SK-N-DZ (cell line): ENCODE measurements around the gene RBM3.

ENCODE experiments used
- DNase-seq: peaks from one replicate; pipeline ENCODE4 v3.0.0-alpha.2; 2015; ENCODE audit warnings: low spot score
- small RNA-seq, 2 experiments: library from RNA; depleted of rRNA; stranded (forward); fragments of <200 nt; gene quantifications; one replicate each; pipeline ENCODE3, GENCODE V24; 2014

Gene RBM3

DNA sequence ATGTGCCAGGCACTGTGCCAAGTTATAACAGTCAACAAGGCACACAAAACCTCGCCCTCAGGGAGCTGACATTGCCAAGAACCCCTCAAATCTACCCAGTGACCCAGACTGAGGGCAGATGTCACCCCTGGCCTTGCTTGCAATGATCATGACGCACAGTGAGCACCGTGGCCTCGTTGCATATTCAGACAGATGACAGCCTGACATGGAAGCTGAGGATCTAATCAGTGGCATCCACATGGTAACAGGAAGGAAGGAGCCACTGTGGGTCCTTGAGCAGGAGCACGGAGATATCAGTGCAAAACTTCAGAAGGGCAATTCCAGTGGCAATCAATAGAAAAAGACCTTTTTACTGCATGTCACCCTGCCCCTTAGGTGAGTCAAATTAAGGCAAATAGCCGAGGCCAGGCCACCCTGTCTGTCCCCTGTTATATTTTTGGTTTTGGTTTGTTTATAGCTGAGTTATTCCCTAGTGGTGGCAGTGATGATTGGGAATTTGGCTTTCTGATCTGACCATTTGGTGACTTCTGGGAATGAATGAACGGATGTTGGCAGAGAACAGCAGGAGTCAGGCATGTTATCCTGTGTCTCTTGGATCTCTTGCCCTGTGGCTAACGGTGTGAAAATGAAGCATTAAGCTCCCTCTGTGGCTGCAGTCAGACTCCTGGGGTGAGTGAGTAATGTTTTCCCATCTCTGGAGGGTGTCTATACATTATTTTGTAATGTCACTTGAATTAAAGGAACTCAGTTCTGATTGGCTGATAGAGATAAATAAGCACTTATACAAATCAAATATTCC is 43.5 kb downstream of the RBM3 start:
- DNase-seq, result no peak

DNA sequence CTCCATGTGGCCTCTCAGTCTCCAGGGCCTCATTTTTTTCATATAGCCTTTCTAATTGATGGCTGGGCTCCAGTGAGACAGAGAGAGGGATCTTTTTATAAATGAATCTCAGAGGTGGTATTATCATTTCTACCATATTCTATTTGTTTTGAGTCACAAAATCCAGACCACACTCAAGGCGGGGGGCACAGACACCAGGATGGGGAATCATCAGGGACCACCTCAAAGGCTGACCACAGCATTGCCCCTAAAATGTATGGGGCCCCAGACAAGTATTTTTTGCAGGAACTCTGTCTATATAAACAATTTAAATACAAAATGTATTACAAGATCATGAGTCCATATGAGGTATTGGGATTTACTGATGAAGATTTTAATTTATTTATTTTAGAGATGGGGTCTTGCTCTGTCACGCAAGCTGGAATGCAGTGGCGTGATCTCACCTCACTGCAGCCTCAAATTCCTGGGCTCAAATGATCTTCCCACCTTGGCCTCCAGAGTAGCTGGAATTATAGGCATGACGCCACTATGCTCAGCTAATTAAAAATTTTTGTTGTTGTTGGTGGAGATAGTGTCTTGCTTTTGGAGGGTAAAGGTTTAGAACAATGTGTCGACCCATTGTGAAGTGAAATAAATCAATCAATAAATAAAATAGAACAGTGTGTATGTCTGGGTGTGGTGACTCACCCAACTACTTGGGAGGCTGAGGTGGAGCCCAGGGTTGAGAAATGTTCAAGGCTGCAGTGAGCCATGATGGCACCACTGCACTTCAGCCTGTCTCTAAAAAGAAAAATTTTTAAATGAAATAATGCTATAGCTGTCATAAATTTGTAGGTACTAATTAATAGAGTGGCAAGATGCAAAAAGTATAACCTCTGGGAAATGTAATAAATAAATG is 52.4 kb downstream of the RBM3 start:
- DNase-seq, result no peak

Small RNA genes lying within 50 kb of the gene (small RNA-seq; reads per million reads assigned to genes)
- 0 reads per million in 2 experiments for gene MRPL32P1
